BE2C (cell line): ENCODE measurements around the gene TMPRSS5.

Source experiments
- DNase-seq: peaks from one replicate; pipeline ENCODE4 v3.0.0-alpha.2; 2020
- H3K27me3 ChIP-seq: fragments of 250-450 bp; sonication (Bioruptor Pico); 2 replicates; pipeline ENCODE4 v1.5.1; 2020; ENCODE audit warnings: mild to moderate bottlenecking
- H3K36me3 ChIP-seq: fragments of 250-450 bp; sonication (Bioruptor Pico); 2 replicates; pipeline ENCODE4 v1.5.1; 2020; ENCODE audit warnings: mild to moderate bottlenecking
- H3K4me1 ChIP-seq: fragments of 250-450 bp; sonication (Bioruptor Pico); 2 replicates; pipeline ENCODE4 v1.5.1; 2020
- H3K4me3 ChIP-seq: 2 replicates; pipeline ENCODE4 v1.5.1; 2011; ENCODE audit warnings: low read depth, low read length
- H3K9me3 ChIP-seq: fragments of 250-450 bp; sonication (Bioruptor Pico); 2 replicates; pipeline ENCODE4 v1.5.1; 2020
- CTCF ChIP-seq: IDR thresholded peaks from 2 replicates; pipeline ENCODE4 v1.5.1; 2012; ENCODE audit warnings: mild to moderate bottlenecking, low read depth, low read length

The TMPRSS5 gene

GRCh38 chr11:113685654-113686359 lies 20.3 kb downstream of the TMPRSS5 start:
- no peak for DNase-seq
- peaks cover 18% of the 10 kb centered on the region for H3K4me1 ChIP-seq
- H3K9me3 ChIP-seq = no peaks in the 10 kb centered on the region
- H3K27me3 ChIP-seq = no peaks in the 10 kb centered on the region
- H3K4me3 ChIP-seq = no peak overlapping the region
- H3K36me3 ChIP-seq = no peaks in the 10 kb centered on the region
- no peak for TF ChIP-seq CTCF

GRCh38 chr11:113684496-113684895 lies 21.6 kb downstream of the TMPRSS5 start:
- Histone ChIP-seq H3K9me3 (no peaks in the 10 kb centered on the region), H3K27me3 (no peaks in the 10 kb centered on the region), H3K4me1 (peaks cover 11% of the 10 kb centered on the region), H3K4me3 (no peak overlapping the region), H3K36me3 (no peaks in the 10 kb centered on the region)
- no peak for DNase-seq
- no peak for TF ChIP-seq CTCF

GRCh38 chr11:113683481-113684046 lies 22.5 kb downstream of the TMPRSS5 start:
- no peak for TF ChIP-seq CTCF
- H3K9me3 ChIP-seq = no peaks in the 10 kb centered on the region
- no peak overlapping the region for H3K4me3 ChIP-seq
- DNase-seq = no peak
- H3K36me3 ChIP-seq = no peaks in the 10 kb centered on the region
- no peaks in the 10 kb centered on the region for H3K27me3 ChIP-seq
- H3K4me1 ChIP-seq = peaks cover 11% of the 10 kb centered on the region

GRCh38 chr11:113681711-113682413 lies 24.2 kb downstream of the TMPRSS5 start:
- no peak for TF ChIP-seq CTCF
- DNase-seq = no peak
- Histone ChIP-seq H3K36me3 (no peaks in the 10 kb centered on the region), H3K4me1 (peaks cover 11% of the 10 kb centered on the region), H3K27me3 (no peaks in the 10 kb centered on the region), H3K4me3 (no peak overlapping the region), H3K9me3 (no peaks in the 10 kb centered on the region)

GRCh38 chr11:113681282-113681681 lies 24.8 kb downstream of the TMPRSS5 start:
- H3K36me3 ChIP-seq = no peaks in the 10 kb centered on the region
- no peak for TF ChIP-seq CTCF
- no peaks in the 10 kb centered on the region for H3K9me3 ChIP-seq
- no peak for DNase-seq
- H3K4me3 ChIP-seq = no peak overlapping the region
- H3K4me1 ChIP-seq = peaks cover 11% of the 10 kb centered on the region
- no peaks in the 10 kb centered on the region for H3K27me3 ChIP-seq

GRCh38 chr11:113677685-113678084 lies 28.4 kb downstream of the TMPRSS5 start:
- Histone ChIP-seq H3K4me3 (no peak overlapping the region), H3K27me3 (no peaks in the 10 kb centered on the region), H3K9me3 (no peaks in the 10 kb centered on the region), H3K4me1 (peaks cover 15% of the 10 kb centered on the region), H3K36me3 (no peaks in the 10 kb centered on the region)
- DNase-seq = no peak
- no peak for TF ChIP-seq CTCF
